DMS114 treated with DMSO at 0.1 percent for 48 hours (cell line): ENCODE results near the gene SVEP1.
"Not testable (repeated sequence)": the region's sequence is repeated elsewhere in the genome, so short reads cannot be mapped to it uniquely, and the experiment has no call there.

Source experiments
- DNase-seq: peaks from one replicate; lab custom pipeline; 2025; ENCODE audit not compliant: unreplicated experiment; lab: John Stamatoyannopoulos, UW

The SVEP1 gene

DNA sequence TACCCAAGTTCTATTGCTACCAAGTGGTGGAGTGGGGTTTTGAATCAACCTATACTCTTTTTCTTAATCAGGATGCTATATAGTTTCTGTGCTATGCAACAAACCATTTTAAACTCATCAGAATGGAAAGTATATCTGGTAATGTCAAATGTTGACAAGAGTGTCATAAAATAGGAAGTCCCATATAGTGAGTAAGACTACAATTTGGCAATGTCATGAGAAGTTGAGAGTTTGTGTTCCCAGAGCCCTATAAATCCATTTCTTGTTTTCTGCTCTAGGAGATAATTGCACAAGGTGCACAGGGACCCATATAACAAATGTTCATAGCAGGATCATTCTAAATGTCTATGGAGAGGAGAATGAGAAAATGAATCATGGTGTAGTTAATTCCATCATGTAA is 132.1 kb downstream of the SVEP1 start:
- DNase-seq = no peak

DNA sequence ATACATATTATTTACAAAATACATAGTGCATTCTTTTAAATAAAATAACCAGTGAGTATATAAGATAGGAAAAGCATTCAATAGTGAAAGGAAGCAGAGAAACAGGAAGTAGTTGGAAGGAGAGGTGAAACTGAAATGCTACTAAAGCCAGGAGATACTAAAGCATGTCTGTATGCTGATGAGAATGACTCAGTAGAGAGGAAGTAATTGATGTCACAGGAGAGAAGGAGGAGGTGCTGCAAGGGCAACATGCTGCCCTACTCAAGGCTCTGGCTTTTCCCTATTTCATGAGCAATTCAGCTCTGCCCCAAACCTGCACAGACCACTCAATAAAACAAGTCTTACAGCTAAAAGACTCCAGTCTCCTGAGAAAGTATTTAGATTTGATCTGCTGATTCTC is 133.4 kb downstream of the SVEP1 start:
- DNase-seq = no peak

DNA sequence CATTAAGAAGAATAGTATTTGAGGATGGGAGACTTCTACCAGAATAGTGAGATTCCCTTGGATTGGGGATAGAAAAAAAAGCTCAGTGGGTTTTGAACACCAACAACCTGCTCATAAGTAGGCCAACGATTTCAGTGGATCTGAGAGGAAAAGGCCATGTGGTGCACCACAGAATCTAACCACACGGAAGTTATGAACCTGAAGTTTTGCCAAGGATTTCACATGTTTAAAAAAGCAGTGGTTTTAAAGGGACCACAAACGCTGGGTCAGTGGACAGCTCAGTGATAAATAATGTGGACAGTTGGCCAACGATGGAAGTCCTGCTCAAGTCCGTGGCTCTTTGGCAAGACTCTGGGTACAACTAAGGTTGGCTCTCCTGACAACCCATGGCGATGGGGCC is 134.6 kb downstream of the SVEP1 start:
- no peak for DNase-seq

DNA sequence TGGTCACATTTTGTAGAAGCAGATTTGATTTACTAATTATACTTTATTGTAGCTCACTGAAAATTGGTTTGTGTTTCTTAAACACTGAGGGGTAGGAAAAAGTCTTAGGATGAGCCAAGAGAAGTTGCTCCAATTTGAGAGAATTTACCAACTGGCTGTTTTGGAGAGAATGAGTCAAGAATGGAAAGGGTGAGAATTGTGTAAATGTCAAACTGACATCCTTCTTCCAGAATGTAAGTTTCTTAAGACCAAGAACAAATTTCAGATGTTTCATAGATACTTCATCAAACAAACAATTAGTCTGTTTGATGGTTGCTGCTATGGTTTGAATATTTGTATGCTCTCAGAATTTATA is 135.7 kb downstream of the SVEP1 start:
- DNase-seq = no peak

DNA sequence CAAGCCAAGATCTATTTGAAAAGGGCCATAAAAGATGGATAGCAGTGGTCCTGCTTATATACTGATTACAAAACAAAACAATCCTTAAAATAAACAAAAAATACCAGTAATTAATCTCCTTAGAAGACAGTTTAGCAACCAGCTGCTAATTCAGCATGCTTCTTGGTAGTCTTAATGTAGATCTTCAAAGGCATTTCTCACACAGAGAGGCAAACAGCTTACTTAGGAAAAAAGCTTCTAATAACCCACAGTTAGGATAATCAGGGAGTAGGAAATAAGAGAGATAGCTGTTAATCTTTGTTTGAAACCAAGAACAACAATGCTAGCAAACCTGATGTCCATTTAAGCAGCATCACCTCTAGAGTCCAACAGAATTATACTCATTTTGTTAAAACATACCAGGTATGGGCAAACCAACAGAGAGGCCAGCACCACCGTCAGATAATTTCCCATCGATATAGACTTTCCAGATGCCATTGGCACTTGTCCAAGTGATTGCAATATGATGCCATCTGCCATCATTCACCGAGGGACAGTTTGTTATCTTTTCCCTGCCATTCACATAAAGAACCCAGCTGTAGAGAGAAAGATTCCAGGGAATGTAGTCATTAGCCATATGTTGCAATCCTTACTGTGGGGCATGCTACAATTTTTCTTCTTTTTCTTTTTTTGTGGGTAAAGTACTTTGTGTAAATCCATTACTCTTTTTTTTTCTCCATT is 136.2 kb downstream of the SVEP1 start:
- no peak for DNase-seq

DNA sequence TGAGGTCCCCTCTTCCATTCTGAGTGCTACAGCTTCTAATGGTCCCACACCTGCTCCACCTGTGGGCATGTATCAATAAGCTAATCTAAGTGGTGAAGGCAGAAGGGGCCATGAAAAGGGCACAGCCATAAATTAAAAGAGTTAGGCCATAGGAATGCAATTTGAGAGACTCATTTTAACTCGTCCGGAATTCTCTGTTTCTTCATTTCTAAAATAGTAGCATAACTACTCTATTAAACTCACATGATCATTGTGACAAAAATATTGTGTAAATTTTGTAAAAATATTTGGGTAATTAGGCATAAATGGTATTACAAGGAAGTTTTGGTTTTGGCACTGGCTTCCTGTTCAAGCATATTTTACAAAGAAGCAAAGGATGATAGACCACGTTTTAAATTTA is 138.7 kb downstream of the SVEP1 start:
- DNase-seq = no peak

DNA sequence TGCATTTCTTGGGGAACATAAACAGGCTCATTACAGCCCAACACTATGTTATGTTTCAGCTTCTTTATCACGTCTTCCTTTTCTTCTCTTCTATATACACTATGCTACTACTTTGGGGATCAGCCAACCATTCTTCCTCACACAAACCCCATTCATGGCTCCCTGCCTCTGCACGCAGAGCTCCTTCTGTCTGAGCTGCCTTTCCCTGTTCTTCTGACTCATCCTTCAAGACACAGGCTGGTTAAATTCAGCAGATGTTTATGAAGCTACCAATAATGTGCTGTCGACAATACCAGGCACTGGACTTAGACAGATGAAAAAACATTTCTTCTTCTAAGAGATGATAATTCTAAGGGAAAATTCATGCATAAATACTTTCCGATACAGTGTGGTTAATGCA is 139.4 kb downstream of the SVEP1 start:
- no peak for DNase-seq

DNA sequence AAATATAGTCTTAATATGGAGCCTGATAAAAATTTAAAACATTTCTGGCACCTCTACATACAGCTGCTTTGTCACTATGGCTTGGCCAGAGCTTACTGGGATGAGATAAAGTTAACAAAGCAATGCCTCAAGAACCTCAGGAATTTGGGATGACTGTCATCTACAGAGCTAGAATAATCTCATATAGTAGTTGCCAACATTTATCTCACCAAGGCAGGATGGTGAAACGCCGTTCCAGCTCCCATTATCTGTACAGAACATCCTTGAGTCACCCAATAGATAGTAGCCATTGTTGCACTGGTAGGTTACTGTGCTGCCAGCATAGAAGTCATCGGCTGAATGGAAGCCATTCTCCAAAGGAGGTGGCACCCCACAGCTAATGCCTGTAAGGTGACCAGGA is 147.3 kb downstream of the SVEP1 start:
- DNase-seq = no peak

DNA sequence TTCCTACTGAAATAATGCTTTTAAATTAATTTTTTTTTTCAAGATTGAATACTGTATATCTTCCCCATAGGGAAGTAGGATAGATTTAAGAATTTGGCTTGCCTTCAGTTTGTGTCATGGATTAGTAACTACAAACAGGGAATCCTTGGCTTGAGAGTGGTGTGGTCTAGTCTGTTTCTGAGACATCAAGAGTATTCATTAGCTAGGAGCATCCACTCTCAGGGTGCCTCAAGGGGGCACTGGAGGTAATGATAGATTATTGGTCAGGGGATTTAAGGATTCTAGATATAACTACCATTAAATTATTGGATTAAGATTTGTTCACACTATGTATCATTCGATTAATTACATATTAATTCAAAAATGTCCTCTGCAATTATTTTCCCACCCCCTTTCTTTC is 150.1 kb downstream of the SVEP1 start:
- DNase-seq = no peak

DNA sequence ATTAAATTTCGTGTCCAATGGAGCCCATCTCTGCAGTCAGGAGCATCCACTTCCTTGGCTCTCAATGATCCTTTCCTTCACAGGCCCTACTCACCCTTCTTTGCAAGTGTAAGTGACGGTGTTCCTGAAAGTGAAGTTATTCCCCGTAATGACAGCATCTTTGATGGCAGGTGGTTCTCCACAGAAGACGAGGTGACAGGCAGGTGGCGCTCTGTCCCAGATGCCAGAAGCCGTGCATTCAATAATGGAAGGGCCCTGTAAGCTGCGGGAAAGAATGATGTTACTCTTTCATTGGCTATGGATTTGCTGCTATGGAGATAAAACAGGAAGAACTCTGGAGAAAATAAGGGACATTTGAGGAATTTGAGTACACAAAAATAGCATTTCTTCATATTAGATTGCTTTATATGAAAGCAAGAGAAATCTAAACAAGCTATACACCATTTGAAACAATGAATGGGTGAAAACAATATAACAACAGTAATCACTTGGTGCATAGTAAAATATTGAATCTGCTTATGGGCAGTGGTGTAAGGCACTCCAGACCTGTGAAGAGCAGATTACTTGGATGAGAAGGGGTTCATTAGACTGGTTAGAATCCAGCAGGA is 151.9 kb downstream of the SVEP1 start:
- DNase-seq = no peak

DNA sequence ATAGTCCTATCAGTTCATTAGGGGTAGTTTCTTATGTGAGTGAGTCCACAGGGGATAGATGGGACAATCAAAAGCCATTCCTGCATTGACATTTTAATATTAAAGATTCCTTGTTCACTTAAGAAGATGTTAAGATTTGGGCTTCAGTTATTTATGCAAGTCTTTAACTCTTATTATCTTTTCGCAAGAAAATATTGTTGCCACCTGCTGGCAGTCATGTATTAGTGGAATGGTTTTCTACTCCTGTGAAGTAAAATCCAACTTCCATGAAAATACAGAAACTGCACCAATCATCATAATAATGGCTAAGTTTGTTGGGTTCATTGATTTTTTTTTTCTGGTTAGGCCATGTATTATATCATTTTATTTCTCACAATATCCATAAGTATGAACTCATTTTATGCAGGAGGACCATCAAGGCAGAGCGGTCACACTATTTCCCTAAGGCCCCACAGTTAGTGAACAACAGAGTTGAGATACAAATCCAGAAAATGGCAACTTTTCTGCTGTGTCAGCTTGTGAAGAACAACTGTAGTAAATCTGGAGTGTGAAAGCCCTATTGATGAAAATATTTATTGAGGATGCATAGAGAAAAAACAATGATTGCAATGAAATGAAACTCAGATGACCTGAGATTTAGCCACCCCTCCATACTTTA is 153.4 kb downstream of the SVEP1 start:
- DNase-seq = no peak

DNA sequence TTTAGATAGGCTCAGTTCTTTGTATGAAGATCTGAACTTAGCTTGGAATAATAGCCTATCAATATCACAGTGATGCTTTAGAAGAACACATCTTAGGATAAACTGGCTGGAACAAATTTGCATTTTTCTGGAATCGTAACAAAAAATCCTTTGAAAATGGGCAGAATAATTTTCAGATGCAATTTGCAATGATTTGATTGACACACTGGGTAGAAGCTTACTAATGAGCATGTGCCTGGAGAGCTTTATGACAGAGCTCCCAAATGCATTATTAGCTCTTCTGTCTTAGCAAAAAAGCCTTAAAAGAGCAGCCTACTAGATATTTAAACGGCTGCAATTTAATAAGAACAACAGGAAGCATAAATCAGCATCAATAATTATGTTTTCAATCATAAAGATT is 165.1 kb downstream of the SVEP1 start:
- no peak for DNase-seq

DNA sequence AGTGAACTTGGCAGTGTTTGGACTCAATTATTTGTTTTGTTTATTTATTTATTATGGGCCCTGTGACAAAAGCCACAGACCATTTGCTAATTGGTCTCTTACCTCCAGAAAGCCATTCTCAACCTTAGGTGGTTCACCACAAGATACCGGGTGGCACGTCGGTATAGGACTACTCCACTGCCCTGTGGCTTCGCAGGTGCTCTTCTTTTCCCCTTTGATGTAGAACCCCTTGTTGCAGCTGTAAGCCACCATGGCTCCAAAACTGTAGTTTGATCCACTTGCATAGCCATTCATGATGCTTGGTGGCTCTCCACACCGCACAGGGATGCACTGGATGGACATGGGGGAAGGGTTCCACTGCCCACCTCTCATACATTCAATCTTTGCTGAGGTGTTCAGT is 168.6 kb downstream of the SVEP1 start:
- no peak for DNase-seq

DNA sequence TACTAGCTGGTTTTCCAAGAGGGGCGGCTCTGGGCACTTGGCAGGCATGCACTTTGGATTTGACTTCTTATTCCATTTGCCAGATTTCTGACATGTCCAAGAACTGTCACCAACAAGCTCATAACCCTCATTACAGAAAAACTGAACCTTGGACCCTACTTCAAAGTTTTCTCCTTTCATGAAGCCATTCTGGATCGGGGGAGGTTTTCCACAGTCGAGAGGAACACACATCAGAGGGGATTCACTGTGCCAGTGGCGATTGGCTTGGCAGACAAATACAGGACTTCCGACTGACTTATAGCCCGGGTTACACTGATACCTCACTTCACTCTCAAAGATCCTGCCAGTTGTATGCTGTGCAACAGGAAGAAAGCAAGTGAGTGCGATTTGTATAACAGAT is 170.9 kb downstream of the SVEP1 start:
- no peak for DNase-seq

DNA sequence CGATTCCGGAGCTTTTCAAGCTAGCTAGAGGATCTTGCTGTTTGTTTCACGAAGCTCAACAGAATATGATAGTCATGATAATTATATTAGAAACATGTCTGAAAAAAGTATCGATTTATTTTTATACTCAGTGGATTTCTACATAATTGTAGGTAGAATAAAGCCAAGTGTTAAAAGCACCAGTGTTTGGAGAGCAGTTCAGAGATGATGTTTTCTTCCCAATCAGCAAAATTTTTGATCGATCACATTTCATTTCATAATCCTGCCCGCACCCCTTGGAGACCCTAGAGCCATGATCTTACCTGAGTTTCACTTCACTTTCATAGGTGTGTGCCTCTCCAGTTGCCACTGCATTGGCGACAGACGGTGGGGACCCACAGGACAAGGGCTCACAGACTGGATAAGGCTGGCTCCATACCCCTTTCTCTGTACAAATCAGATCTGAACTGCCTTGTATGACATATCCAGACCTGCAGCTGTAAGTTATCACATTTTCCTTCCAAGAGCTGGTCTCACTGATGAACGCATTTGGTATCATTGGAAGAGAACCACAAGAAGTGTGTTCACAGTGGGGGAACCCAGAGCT is 173.6 kb downstream of the SVEP1 start:
- DNase-seq = no peak

DNA sequence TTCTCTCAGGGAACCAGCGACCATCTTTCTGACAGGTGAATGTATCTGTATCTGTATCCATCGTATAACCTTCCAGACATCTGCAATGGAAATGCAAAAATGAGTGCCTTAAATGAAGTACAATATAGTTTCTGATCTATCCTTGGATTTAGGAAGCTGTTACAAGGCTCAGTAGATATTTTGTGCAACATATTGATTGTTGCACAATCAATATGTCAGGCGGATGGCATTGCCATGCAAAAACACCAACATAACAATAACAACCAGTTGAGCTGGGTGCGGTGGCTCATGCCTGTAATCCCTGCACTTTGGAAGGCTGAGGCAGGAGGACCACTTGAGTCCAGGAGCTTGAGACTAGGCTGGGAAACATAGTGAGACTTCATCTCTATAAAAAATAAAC is 175.1 kb downstream of the SVEP1 start:
- DNase-seq = no peak

DNA sequence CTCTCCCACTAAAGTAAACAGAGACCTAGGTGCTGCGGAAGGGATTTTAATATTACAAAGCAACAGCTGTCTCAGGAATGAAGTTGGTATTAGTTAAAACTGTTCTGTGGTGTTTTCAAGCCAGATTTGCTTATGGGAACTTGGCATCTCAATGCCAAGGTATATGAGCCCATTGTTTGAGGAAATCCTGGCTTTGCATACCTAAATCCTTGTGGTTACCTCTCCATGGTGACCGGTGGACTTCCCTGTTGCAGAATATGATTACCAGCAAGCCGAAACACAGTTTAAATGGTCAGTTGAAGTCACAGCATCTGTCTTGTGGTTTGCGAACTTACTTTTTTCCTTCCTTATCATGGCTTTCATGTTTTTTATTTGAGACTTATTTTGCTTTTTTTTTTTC is 179.6 kb downstream of the SVEP1 start:
- DNase-seq = no peak

DNA sequence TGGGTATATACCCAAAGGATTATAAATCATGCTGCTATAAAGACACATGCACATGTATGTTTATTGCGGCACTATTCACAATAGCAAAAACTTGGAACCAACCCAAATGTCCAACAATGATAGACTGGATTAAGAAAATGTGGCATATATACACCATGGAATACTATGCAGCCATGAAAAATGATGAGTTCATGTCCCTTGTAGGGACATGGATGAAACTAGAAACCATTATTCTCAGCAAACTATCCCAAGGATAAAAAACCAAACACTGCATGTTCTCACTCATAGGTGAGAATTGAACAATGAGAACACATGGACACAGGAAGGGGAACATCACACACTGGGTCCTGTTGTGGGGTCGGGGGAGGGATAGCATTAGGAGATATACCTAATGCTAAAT is 180.5 kb downstream of the SVEP1 start:
- not testable (repeated sequence) for DNase-seq

DNA sequence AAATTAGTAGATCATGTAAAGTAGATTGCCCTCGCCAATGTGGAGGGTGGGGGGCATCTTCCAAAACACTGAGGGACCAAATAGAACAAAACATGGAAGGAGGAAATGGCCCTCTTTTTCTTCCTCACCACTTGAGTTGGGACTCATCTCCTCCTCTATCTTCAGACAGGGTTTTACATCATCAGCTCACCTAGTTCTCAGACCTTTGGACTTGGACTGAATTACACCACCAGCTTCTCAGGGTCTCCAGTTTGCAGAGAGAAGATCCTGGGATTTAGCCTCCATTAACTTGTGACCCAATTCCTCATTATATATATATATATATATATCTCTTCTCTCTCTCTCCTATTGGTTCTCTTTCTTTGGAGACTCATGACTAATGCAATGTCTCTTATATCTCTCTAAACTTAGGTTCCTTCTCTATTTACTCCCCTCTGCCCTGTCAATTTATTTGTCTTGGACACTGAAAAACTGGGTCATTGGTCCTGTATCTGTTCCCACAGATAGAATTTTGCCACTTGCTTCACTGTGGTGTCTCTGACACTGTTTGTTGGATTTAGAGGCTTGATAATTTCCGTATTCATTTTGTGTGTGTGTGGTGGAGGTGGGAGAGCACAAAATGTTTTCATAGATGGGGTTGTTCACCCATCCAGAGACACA is 187.6 kb downstream of the SVEP1 start:
- DNase-seq = no peak

DNA sequence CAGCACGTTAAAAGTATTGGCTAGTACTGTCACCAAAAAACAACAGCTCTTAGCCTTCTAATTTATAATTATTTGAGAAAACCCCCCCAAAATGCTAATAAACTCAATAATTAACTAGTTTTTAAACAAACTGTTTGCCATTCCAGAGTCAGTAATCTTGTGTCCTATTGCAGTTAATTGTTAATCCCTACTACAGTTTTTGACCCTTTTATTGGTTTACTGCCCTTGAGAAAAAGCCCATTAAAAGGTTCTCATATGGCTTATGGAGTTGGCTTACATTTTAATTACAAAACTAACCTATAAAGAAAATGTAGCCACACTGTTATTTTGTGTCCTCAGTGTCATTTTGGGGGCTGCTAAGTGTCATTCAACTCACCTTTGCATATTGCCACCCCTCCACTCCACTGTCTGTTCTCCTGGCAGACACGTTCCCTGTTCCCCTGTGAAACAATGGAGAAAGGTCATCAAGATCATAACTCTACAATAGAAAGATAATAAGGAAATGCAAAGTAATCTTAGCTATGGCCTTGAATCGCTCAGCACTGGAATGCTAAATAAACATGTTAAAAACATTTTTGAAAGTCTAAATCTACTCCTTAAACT is 190.3 kb downstream of the SVEP1 start:
- DNase-seq = no peak

DNA sequence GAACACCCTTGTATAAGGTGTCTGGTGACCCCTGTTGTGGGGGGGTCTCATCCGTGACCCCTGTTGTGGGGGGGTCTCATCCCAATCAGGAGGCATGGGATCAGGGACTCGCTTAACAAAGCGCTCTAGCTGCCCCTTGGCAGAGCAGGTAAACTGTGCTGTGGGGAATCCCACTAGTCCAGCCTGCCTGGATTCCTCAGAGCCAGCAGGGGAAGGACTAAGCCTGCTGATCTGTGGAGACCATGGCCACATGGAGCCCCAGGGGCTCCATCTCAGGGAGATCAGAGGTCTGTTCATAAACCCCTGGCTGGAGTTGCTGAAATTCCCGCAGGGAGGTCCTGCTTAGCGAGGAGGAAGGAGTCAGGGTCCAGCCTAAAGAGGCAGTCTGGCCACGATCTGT is 196.1 kb downstream of the SVEP1 start:
- DNase-seq = no peak
